GM18870 (cell line): ENCODE results near the gene ARHGAP10.
A peak's percentile ranks its signal among the peaks of the same experiment; 100 is the strongest.
"Not testable (repeated sequence)": the region's sequence is repeated elsewhere in the genome, so short reads cannot be mapped to it uniquely, and the experiment has no call there.

ENCODE experiments used
- ATAC-seq: cut with Tn5 transposase; IDR thresholded peaks from one replicate; pipeline ENCODE4 v1.9.1; 2021; ENCODE audit warnings: moderate library complexity; ENCODE audit not compliant: unreplicated experiment

ARHGAP10 gene

GRCh38 chr4:147980586-147980985 is 248.7 kb downstream of the ARHGAP10 start:
- no peak for ATAC-seq

- ATAC-seq, result peak; percentile 98
These were observed 249.4 kb downstream of the ARHGAP10 start for GRCh38 chr4:147981305-147981704.

GRCh38 chr4:147984065-147984777 is 252.3 kb downstream of the ARHGAP10 start:
- ATAC-seq, result no peak

- ATAC-seq, result no peak
These were observed 252.9 kb downstream of the ARHGAP10 start for GRCh38 chr4:147984778-147985138.

- ATAC-seq, result no peak
These were observed 253.5 kb downstream of the ARHGAP10 start for GRCh38 chr4:147985376-147985775.

GRCh38 chr4:147987252-147987651 is 255.4 kb downstream of the ARHGAP10 start:
- ATAC-seq, result peak; percentile 79

GRCh38 chr4:147991543-147992283 is 259.8 kb downstream of the ARHGAP10 start:
- ATAC-seq, result no peak

- ATAC-seq, result no peak
These were observed 262.2 kb downstream of the ARHGAP10 start for GRCh38 chr4:147994076-147994475.

GRCh38 chr4:147994491-147995385 is 262.9 kb downstream of the ARHGAP10 start:
- ATAC-seq, result no peak

- ATAC-seq, result no peak
These were observed 265.0 kb downstream of the ARHGAP10 start for GRCh38 chr4:147996859-147997258.

- not testable (repeated sequence) for ATAC-seq
These were observed 268.1 kb downstream of the ARHGAP10 start for GRCh38 chr4:148000038-148000437.

GRCh38 chr4:148004228-148004857 is 272.5 kb downstream of the ARHGAP10 start:
- peak; percentile 46 for ATAC-seq

GRCh38 chr4:148006001-148006400 is 274.1 kb downstream of the ARHGAP10 start:
- ATAC-seq, result no peak

- ATAC-seq, result no peak
These were observed 275.4 kb downstream of the ARHGAP10 start for GRCh38 chr4:148007314-148007760.

- ATAC-seq, result no peak
These were observed 275.9 kb downstream of the ARHGAP10 start for GRCh38 chr4:148007792-148008191.

- ATAC-seq, result peak; percentile 69
These were observed 283.2 kb downstream of the ARHGAP10 start for GRCh38 chr4:148015058-148015457.

- no peak for ATAC-seq
These were observed 283.6 kb downstream of the ARHGAP10 start for GRCh38 chr4:148015468-148015867.

- ATAC-seq, result no peak
These were observed 284.3 kb downstream of the ARHGAP10 start for GRCh38 chr4:148016063-148016637.

GRCh38 chr4:148017801-148018200 is 285.9 kb downstream of the ARHGAP10 start:
- ATAC-seq, result no peak

- ATAC-seq, result no peak
These were observed 289.8 kb downstream of the ARHGAP10 start for GRCh38 chr4:148021686-148022085.
